ENCODE data around the gene PPP4R4.

DNA sequence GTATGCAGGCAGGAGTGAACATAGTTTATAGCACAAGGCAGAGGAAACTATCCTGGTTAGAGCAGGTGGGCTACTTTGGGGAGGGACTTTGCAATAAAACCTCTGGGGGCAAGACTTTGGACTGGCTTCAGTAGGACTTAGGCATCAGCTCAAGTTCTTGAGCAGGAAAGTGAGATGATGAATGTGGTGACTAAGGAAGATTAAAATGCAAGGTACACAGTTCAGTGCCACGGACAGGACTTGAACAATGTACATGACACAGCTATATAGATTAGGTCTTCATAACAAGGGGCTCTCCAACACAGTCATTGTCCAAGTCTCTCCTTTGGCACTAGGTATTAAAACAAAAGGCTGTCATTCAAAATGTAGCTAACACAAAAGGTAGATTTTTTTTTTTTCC is 21.4 kb upstream of the PPP4R4 start:
- TF ChIP-seq, protein P1, sequence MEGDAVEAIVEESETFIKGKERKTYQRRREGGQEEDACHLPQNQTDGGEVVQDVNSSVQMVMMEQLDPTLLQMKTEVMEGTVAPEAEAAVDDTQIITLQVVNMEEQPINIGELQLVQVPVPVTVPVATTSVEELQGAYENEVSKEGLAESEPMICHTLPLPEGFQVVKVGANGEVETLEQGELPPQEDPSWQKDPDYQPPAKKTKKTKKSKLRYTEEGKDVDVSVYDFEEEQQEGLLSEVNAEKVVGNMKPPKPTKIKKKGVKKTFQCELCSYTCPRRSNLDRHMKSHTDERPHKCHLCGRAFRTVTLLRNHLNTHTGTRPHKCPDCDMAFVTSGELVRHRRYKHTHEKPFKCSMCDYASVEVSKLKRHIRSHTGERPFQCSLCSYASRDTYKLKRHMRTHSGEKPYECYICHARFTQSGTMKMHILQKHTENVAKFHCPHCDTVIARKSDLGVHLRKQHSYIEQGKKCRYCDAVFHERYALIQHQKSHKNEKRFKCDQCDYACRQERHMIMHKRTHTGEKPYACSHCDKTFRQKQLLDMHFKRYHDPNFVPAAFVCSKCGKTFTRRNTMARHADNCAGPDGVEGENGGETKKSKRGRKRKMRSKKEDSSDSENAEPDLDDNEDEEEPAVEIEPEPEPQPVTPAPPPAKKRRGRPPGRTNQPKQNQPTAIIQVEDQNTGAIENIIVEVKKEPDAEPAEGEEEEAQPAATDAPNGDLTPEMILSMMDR (IDR thresholded peaks at IDR 0.05; ENCODE audit: insufficient read depth, low read length) = no peak
- TF ChIP-seq POLR2AphosphoS5 (IDR thresholded peaks at IDR 0.05; ENCODE audit: low read depth) (no peak), SPI1 (IDR thresholded peaks at IDR 0.05; ENCODE audit: borderline replicate concordance, low read depth) (no peak), GABPA (IDR thresholded peaks at IDR 0.05; ENCODE audit: low read depth) (no peak)
- TF ChIP-seq, protein P2, sequence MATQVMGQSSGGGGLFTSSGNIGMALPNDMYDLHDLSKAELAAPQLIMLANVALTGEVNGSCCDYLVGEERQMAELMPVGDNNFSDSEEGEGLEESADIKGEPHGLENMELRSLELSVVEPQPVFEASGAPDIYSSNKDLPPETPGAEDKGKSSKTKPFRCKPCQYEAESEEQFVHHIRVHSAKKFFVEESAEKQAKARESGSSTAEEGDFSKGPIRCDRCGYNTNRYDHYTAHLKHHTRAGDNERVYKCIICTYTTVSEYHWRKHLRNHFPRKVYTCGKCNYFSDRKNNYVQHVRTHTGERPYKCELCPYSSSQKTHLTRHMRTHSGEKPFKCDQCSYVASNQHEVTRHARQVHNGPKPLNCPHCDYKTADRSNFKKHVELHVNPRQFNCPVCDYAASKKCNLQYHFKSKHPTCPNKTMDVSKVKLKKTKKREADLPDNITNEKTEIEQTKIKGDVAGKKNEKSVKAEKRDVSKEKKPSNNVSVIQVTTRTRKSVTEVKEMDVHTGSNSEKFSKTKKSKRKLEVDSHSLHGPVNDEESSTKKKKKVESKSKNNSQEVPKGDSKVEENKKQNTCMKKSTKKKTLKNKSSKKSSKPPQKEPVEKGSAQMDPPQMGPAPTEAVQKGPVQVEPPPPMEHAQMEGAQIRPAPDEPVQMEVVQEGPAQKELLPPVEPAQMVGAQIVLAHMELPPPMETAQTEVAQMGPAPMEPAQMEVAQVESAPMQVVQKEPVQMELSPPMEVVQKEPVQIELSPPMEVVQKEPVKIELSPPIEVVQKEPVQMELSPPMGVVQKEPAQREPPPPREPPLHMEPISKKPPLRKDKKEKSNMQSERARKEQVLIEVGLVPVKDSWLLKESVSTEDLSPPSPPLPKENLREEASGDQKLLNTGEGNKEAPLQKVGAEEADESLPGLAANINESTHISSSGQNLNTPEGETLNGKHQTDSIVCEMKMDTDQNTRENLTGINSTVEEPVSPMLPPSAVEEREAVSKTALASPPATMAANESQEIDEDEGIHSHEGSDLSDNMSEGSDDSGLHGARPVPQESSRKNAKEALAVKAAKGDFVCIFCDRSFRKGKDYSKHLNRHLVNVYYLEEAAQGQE (IDR thresholded peaks at IDR 0.05; ENCODE audit: insufficient replicate concordance, low read depth) = no peak

Measured in HL-60 (cell line).